ENCODE measurements around the gene TMEM91. TPM values are rescaled to one million over a fixed set of nuclear protein-coding genes. Genes with fewer than 3 reads are reported as not detected.

Gene TMEM91
- total and polyA plus RNA-seq, 9 of the 15 experiments (the other 6 are each of a cell fraction or from before 2014, with no cell fraction given), result 1.2 to 5.2 (median 2.7) TPM

DNA sequence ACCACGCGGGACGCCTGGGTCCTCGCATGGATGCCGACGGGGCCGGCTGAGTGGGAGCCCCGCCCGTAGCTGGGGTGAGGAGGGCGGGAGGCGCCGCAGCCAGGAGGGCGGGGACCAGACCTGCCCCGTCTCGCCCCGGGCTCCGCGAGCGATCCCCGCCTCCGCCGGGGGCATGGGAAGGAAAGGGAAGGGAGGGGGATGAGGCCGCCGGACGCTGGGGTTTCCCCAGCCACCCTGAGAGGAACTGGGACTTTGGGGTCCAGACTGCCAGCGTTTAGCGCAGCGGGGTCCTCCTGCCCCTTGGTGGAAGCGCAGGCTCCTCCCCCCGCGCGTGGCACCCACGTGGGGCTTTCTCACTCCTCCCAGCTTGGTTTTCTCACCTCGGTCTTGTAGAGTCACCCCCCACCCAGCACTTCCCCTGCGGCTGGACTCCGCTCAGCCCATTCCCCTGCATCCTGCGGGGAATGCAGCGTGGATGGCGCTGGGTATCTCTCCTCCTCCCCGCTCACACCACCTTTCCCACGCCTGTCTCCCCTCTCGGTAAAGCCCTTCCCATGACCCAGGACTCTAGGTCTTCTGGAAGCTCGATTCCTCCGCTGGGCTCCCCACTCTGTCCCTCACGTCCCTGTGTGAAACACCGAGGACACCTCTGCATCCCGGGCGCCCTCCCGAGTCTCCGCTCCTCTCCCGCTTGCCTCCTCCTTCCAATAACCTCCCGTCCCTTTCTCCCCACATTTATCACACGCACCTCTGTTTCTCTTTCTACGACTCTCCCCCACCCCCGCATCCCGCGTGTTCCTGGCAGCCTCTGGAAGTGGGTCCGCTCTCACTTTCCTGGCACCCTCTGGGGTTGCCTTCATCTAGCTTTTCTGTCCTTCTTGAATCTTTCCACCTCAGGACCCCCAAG is 24.7 kb upstream of the TMEM91 start (continued):
- TF ChIP-seq LARP7 (IDR thresholded peaks at IDR 0.05), result no peak
- TF ChIP-seq SMARCA5 (IDR thresholded peaks at IDR 0.05), result no peak
- TF ChIP-seq XRCC5 (IDR thresholded peaks at IDR 0.05; ENCODE audit: low read depth, low read length), result 0 out of 2 replicates have a peak, but pooled peaks have one; percentile 8
- no peak for TF ChIP-seq MAFG (tag; conservative IDR thresholded peaks at IDR 0.05)
- TF ChIP-seq RFX1 (IDR thresholded peaks at IDR 0.05), result no peak
- no peak for TF ChIP-seq BHLHE40 (IDR thresholded peaks at IDR 0.05; ENCODE audit: low read length)
- no peak for TF ChIP-seq TAF15 (IDR thresholded peaks at IDR 0.05; ENCODE audit: low read depth, low read length)
- TF ChIP-seq GATAD2A (IDR thresholded peaks at IDR 0.05), result no peak
- no peak for TF ChIP-seq ZNF24 (IDR thresholded peaks at IDR 0.05)
- TF ChIP-seq RBM39 (optimal IDR thresholded peaks at IDR 0.05; ENCODE audit: low read depth, low read length), result no peak
- no peak for TF ChIP-seq HEY1 (CRISPR knock-in tag; IDR thresholded peaks at IDR 0.05; ENCODE audit: borderline replicate concordance)
- TF ChIP-seq NR2C2 (CRISPR knock-in tag; IDR thresholded peaks at IDR 0.05), result no peak
- TF ChIP-seq NR2C2 (tag; IDR thresholded peaks at IDR 0.05), result no peak
- no peak for TF ChIP-seq CBX2 (IDR thresholded peaks at IDR 0.05; ENCODE audit: insufficient read depth, low read length, poor library complexity, severe bottlenecking)
- no peak for TF ChIP-seq ZNF274 (IDR thresholded peaks at IDR 0.05; ENCODE audit: borderline replicate concordance, low read depth, low read length)
- peak; percentile 67 for TF ChIP-seq SAFB (IDR thresholded peaks at IDR 0.05; ENCODE audit: borderline replicate concordance, low read depth, low read length)
- TF ChIP-seq, protein P1, sequence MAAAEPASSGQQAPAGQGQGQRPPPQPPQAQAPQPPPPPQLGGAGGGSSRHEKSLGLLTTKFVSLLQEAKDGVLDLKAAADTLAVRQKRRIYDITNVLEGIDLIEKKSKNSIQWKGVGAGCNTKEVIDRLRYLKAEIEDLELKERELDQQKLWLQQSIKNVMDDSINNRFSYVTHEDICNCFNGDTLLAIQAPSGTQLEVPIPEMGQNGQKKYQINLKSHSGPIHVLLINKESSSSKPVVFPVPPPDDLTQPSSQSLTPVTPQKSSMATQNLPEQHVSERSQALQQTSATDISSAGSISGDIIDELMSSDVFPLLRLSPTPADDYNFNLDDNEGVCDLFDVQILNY (CRISPR knock-in tag; IDR thresholded peaks at IDR 0.05), result no peak
- TF ChIP-seq PHF8 (IDR thresholded peaks at IDR 0.05; ENCODE audit: borderline replicate concordance, low read length), result peak; percentile 27; the same call in 1 of the 2 replicates
- no peak for TF ChIP-seq TAF7 (tag; IDR thresholded peaks at IDR 0.05)
- TF ChIP-seq, protein P2, sequence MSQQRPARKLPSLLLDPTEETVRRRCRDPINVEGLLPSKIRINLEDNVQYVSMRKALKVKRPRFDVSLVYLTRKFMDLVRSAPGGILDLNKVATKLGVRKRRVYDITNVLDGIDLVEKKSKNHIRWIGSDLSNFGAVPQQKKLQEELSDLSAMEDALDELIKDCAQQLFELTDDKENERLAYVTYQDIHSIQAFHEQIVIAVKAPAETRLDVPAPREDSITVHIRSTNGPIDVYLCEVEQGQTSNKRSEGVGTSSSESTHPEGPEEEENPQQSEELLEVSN (IDR thresholded peaks at IDR 0.05; ENCODE audit: borderline replicate concordance in 1 of 2, extremely low read depth in 1 of 2, insufficient read depth in 1 of 2, insufficient read length in 1 of 2, low read depth in 1 of 2, low read length in 1 of 2, poor library complexity in 1 of 2, severe bottlenecking in 1 of 2), result peak; percentile 38 to 67
- TF ChIP-seq RFX7 (CRISPR knock-in tag; IDR thresholded peaks at IDR 0.05), result no peak
- TF ChIP-seq, protein P3, sequence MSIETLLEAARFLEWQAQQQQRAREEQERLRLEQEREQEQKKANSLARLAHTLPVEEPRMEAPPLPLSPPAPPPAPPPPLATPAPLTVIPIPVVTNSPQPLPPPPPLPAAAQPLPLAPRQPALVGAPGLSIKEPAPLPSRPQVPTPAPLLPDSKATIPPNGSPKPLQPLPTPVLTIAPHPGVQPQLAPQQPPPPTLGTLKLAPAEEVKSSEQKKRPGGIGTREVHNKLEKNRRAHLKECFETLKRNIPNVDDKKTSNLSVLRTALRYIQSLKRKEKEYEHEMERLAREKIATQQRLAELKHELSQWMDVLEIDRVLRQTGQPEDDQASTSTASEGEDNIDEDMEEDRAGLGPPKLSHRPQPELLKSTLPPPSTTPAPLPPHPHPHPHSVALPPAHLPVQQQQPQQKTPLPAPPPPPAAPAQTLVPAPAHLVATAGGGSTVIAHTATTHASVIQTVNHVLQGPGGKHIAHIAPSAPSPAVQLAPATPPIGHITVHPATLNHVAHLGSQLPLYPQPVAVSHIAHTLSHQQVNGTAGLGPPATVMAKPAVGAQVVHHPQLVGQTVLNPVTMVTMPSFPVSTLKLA (conservative IDR thresholded peaks at IDR 0.05), result peak; percentile 90 to 91
- TF ChIP-seq, protein P4, sequence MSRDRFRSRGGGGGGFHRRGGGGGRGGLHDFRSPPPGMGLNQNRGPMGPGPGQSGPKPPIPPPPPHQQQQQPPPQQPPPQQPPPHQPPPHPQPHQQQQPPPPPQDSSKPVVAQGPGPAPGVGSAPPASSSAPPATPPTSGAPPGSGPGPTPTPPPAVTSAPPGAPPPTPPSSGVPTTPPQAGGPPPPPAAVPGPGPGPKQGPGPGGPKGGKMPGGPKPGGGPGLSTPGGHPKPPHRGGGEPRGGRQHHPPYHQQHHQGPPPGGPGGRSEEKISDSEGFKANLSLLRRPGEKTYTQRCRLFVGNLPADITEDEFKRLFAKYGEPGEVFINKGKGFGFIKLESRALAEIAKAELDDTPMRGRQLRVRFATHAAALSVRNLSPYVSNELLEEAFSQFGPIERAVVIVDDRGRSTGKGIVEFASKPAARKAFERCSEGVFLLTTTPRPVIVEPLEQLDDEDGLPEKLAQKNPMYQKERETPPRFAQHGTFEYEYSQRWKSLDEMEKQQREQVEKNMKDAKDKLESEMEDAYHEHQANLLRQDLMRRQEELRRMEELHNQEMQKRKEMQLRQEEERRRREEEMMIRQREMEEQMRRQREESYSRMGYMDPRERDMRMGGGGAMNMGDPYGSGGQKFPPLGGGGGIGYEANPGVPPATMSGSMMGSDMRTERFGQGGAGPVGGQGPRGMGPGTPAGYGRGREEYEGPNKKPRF (IDR thresholded peaks at IDR 0.05; ENCODE audit: low read depth, low read length), result no peak

Measured in K562 (cell line).